ENCODE results near the gene CLEC14A. TPM values are rescaled to one million over a fixed set of nuclear protein-coding genes. Genes with fewer than 3 reads are reported as not detected.

CLEC14A gene
- total RNA-seq, 1 donor = not detected

DNA sequence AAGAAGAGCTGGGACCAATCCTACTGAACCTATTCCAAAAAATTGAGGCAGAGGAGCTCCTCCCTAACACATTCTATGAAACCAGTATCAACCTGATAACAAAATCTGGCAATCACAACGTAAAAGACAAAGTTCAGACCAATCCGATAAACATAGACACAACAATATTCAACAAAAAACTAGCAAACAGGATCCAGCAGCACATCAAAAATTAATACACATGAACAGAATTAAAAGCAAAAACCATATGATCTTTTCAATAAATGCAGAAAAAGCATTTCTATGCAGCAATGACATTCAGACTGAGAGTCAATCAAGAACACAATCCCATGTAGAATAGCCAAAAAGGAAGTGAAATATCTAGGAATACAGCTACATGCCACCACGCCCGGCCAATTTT lies 7.0 kb upstream of the CLEC14A start:
- Histone ChIP-seq H3K36me3 (ENCODE audit: insufficient read depth, low read length) (no peaks in the 10 kb centered on the region), H3K27ac (ENCODE audit: low read depth, low read length) (no peak overlapping the region), H3K9me3 (ENCODE audit: low read depth, low read length) (no peaks in the 10 kb centered on the region), H3K27me3 (ENCODE audit: insufficient read depth, low read length) (no peaks in the 10 kb centered on the region), H3K79me2 (ENCODE audit: insufficient read depth, low read length) (no peaks in the 10 kb centered on the region), H3K4me2 (ENCODE audit: insufficient read depth, low read length) (no peak overlapping the region), H2AFZ (ENCODE audit: low read length) (no peak overlapping the region), H3K4me3 (ENCODE audit: insufficient read depth, low read length) (no peak overlapping the region), H4K20me1 (ENCODE audit: insufficient read depth, low read length) (no peaks in the 10 kb centered on the region), H3K4me1 (ENCODE audit: insufficient read depth, low read length) (no peaks in the 10 kb centered on the region)
- DNase-seq (ENCODE audit: insufficient read length, low spot score, missing footprints) = no peak
- TF ChIP-seq, protein P1, sequence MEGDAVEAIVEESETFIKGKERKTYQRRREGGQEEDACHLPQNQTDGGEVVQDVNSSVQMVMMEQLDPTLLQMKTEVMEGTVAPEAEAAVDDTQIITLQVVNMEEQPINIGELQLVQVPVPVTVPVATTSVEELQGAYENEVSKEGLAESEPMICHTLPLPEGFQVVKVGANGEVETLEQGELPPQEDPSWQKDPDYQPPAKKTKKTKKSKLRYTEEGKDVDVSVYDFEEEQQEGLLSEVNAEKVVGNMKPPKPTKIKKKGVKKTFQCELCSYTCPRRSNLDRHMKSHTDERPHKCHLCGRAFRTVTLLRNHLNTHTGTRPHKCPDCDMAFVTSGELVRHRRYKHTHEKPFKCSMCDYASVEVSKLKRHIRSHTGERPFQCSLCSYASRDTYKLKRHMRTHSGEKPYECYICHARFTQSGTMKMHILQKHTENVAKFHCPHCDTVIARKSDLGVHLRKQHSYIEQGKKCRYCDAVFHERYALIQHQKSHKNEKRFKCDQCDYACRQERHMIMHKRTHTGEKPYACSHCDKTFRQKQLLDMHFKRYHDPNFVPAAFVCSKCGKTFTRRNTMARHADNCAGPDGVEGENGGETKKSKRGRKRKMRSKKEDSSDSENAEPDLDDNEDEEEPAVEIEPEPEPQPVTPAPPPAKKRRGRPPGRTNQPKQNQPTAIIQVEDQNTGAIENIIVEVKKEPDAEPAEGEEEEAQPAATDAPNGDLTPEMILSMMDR (IDR thresholded peaks at IDR 0.05; ENCODE audit: extremely low read depth, low read depth, low read length) = no peak

DNA sequence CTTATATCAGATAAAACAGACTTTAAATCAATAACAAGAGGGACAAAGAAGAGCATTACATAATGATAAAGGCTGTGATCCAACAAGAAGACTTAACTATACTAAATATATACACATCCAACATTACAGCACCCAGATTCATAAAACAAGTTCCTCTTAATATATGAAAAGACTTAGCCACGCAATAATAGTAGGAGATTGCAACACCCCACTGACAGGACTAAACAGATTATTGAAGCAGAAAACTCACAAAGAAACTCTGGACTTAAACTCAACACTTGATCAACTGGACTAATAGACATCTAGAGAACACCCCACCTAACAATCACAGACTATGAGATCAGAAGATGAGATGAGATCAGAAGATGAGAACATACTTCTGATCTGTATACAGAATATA lies 5.7 kb upstream of the CLEC14A start:
- Histone ChIP-seq H4K20me1 (ENCODE audit: insufficient read depth, low read length) (no peaks in the 10 kb centered on the region), H3K4me3 (ENCODE audit: insufficient read depth, low read length) (no peak overlapping the region), H3K36me3 (ENCODE audit: insufficient read depth, low read length) (no peaks in the 10 kb centered on the region), H3K79me2 (ENCODE audit: insufficient read depth, low read length) (no peaks in the 10 kb centered on the region), H3K4me2 (ENCODE audit: insufficient read depth, low read length) (no peak overlapping the region), H3K9me3 (ENCODE audit: low read depth, low read length) (no peaks in the 10 kb centered on the region), H3K27me3 (ENCODE audit: insufficient read depth, low read length) (no peaks in the 10 kb centered on the region), H3K27ac (ENCODE audit: low read depth, low read length) (no peak overlapping the region), H2AFZ (ENCODE audit: low read length) (no peak overlapping the region), H3K4me1 (ENCODE audit: insufficient read depth, low read length) (no peaks in the 10 kb centered on the region)
- TF ChIP-seq, protein P1 (IDR thresholded peaks at IDR 0.05; ENCODE audit: extremely low read depth, low read depth, low read length) = no peak
- no peak for DNase-seq (ENCODE audit: insufficient read length, low spot score, missing footprints)

DNA sequence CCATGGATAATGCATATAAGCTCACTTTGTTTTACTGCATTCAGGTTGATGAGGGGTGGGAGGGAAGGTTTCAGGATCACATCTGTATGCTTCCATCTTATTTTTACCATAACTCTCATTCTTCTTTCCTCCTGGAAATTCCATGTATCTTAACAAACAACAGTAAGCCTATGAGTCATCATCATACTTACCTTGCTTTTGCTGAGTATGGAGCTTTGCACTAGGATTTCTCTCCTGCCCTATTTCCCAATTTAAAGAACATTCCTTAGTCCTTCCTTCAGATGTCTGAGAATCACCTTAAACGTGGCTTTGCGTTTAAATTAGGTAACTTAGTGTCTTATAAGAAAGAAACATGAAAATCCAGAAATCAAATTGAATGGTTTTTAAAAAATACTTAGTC lies 1.6 kb upstream of the CLEC14A start:
- DNase-seq (ENCODE audit: insufficient read length, low spot score, missing footprints) = no peak

DNA sequence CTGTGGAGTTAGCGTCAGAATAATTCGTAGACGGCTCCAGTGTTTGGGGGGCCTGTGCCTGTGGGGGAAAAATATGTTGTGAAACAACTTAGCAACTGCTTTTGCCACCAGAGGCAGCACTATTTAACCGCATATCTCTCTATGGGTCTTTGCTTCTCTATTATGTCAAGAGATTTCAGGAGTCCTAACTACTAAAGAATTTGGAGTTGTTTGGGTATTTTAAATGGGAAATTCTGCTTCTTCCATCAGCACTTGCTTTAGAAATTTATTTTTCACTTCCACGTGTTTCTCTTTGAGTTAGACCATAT lies 594 bp upstream of the CLEC14A start:
- no peaks in the 10 kb centered on the region for H3K27me3 ChIP-seq (ENCODE audit: insufficient read depth, low read length)
- H3K4me2 ChIP-seq (ENCODE audit: insufficient read depth, low read length) = no peak overlapping the region
- no peak for DNase-seq (ENCODE audit: insufficient read length, low spot score, missing footprints)
- no peaks in the 10 kb centered on the region for H4K20me1 ChIP-seq (ENCODE audit: insufficient read depth, low read length)
- H2AFZ ChIP-seq (ENCODE audit: low read length) = no peak overlapping the region
- TF ChIP-seq, protein P1 (IDR thresholded peaks at IDR 0.05; ENCODE audit: extremely low read depth, low read depth, low read length) = no peak
- no peak overlapping the region for H3K4me3 ChIP-seq (ENCODE audit: insufficient read depth, low read length)
- no peaks in the 10 kb centered on the region for H3K9me3 ChIP-seq (ENCODE audit: low read depth, low read length)
- no peaks in the 10 kb centered on the region for H3K4me1 ChIP-seq (ENCODE audit: insufficient read depth, low read length)
- H3K79me2 ChIP-seq (ENCODE audit: insufficient read depth, low read length) = no peaks in the 10 kb centered on the region
- no peaks in the 10 kb centered on the region for H3K36me3 ChIP-seq (ENCODE audit: insufficient read depth, low read length)
- H3K27ac ChIP-seq (ENCODE audit: low read depth, low read length) = no peak overlapping the region

More for the DNA sequence above, 1.6 kb upstream of the CLEC14A start:
- H3K27ac ChIP-seq (ENCODE audit: low read depth, low read length) = no peak overlapping the region
- no peaks in the 10 kb centered on the region for H4K20me1 ChIP-seq (ENCODE audit: insufficient read depth, low read length)
- no peaks in the 10 kb centered on the region for H3K9me3 ChIP-seq (ENCODE audit: low read depth, low read length)
- H3K4me3 ChIP-seq (ENCODE audit: insufficient read depth, low read length) = no peak overlapping the region
- no peak overlapping the region for H3K4me2 ChIP-seq (ENCODE audit: insufficient read depth, low read length)
- H3K4me1 ChIP-seq (ENCODE audit: insufficient read depth, low read length) = no peaks in the 10 kb centered on the region
- no peaks in the 10 kb centered on the region for H3K36me3 ChIP-seq (ENCODE audit: insufficient read depth, low read length)
- no peaks in the 10 kb centered on the region for H3K79me2 ChIP-seq (ENCODE audit: insufficient read depth, low read length)
- no peaks in the 10 kb centered on the region for H3K27me3 ChIP-seq (ENCODE audit: insufficient read depth, low read length)
- TF ChIP-seq, protein P1 (IDR thresholded peaks at IDR 0.05; ENCODE audit: extremely low read depth, low read depth, low read length) = no peak
- no peak overlapping the region for H2AFZ ChIP-seq (ENCODE audit: low read length)
